ENCODE data around the gene AIMP1. TPM values are rescaled to one million over a fixed set of nuclear protein-coding genes. Genes with fewer than 3 reads are reported as not detected.

Gene AIMP1
- 10 to 100 TPM; 45.1 to 56.2 TPM for total RNA-seq

DNA sequence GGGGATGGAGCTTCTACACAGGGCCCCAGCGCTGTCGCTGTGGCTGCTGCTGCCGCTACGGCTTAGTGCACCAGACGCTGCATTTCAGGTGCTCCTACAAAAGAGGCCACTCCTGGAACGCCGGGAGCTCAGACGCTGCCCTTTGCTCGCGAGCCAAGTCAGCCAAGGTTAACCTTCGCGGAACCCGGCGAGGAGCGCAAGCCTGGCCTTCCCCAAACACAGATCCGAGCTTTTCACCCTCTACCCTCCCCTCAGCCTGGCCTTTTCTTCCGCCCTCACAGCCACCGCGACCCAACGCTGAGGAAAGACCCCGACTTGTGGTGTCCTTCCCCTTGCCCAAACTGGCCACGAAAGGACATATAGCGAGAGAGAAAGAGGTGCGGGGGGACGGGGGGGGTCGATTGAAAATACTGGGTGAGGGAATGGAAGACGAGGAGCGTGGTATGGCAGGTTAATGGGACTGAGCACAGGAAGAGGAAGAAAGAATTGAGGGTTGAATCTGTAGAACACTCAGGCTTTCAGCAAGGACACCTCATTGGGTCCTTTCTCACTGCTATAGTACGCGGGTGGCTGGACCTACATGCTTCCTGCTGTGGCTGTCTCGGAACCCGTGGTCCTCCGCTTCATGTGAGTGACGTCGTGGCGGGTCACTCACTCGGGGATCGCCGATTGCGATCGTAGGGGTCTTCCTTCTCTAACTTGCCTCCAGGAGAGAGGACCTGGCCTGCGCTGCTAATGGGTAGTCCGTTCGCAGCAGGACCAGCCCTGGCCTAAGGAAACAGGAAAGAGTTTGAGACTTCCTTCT lies at the start of gene AIMP1, which contains the start of gene TBCK:
Gene AIMP1 (plus strand): TSS at position 583 of the 805 bp plus-strand sequence. CDS start 8,460 bp downstream, outside the sequence.
Gene TBCK (minus strand): TSS at position 242 of the 805 bp plus-strand sequence. CDS start 7,249 bp downstream, outside the sequence.
- peak within 1 kb of the TSS; percentile 80 to 97 for H3K9ac ChIP-seq (ENCODE audit: low read depth in 2 of 2, low read length in 2 of 2)
- H3K9me3 ChIP-seq = no peaks in the 10 kb centered on the region
- peak; percentile 92 for DNase-seq
- H3K4me1 ChIP-seq = no peaks in the 10 kb centered on the region
- intact Hi-C loops (cut with DNase I) = no loop called here
- H3K4me3 ChIP-seq = peak within 1 kb of the TSS; percentile 91
- no peaks in the 10 kb centered on the region for H3K27me3 ChIP-seq
- H3K36me3 ChIP-seq = no peaks in the 10 kb centered on the region
- no peak for TF ChIP-seq CTCF (IDR thresholded peaks at IDR 0.05)
- peak within 1 kb of the TSS; percentile 90 for H3K27ac ChIP-seq

GRCh38 chr4:106268786-106269185 lies 47.6 kb upstream of the AIMP1 start:
- intact Hi-C loops (cut with DNase I) = no loop called here

GRCh38 chr4:106269711-106270110 lies 46.6 kb upstream of the AIMP1 start:
- Histone ChIP-seq H3K27ac (no peak overlapping the region), H3K9ac (ENCODE audit: low read depth in 2 of 2, low read length in 2 of 2) (no peak overlapping the region), H3K36me3 (no peaks in the 10 kb centered on the region), H3K27me3 (no peaks in the 10 kb centered on the region), H3K4me3 (no peak overlapping the region), H3K4me1 (no peaks in the 10 kb centered on the region), H3K9me3 (no peaks in the 10 kb centered on the region)
- TF ChIP-seq CTCF (IDR thresholded peaks at IDR 0.05) = no peak
- no peak for DNase-seq
- intact Hi-C loops (cut with DNase I) = no loop called here

More at GRCh38 chr4:106268786-106269185, 47.6 kb upstream of the AIMP1 start:
- H3K36me3 ChIP-seq = no peaks in the 10 kb centered on the region
- H3K9me3 ChIP-seq = no peaks in the 10 kb centered on the region
- no peak for DNase-seq
- no peak overlapping the region for H3K9ac ChIP-seq (ENCODE audit: low read depth in 2 of 2, low read length in 2 of 2)
- H3K27ac ChIP-seq = no peak overlapping the region
- H3K4me3 ChIP-seq = no peak overlapping the region
- no peaks in the 10 kb centered on the region for H3K27me3 ChIP-seq
- H3K4me1 ChIP-seq = no peaks in the 10 kb centered on the region
- TF ChIP-seq CTCF (IDR thresholded peaks at IDR 0.05) = no peak

DNA sequence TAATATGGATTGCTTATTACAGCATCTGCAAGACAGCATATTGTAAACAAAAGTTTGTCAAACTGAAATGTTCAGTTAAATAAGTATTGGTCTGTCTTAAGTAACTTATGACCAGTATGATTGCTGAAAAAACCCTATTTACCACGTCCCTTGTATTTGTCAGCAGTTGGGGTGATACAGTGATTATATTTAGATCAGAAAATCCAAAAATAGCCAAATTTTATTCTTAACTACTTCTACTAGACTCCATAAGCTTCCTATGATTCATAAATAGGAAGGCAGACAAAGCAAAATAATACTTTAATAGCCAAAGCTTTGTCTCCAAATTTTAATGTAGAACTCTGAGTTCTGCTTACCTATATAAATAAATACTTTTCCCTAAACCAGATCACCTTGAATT lies 45.6 kb upstream of the AIMP1 start:
- no peaks in the 10 kb centered on the region for H3K4me1 ChIP-seq
- no peak overlapping the region for H3K27ac ChIP-seq
- no peak overlapping the region for H3K9ac ChIP-seq (ENCODE audit: low read depth in 2 of 2, low read length in 2 of 2)
- H3K36me3 ChIP-seq = no peaks in the 10 kb centered on the region
- no peaks in the 10 kb centered on the region for H3K9me3 ChIP-seq
- H3K4me3 ChIP-seq = no peak overlapping the region
- DNase-seq = no peak
- intact Hi-C loops (cut with DNase I) = no loop called here
- H3K27me3 ChIP-seq = no peaks in the 10 kb centered on the region
- TF ChIP-seq CTCF (IDR thresholded peaks at IDR 0.05) = no peak

- no peaks in the 10 kb centered on the region for H3K36me3 ChIP-seq
- no peaks in the 10 kb centered on the region for H3K9me3 ChIP-seq
- no peaks in the 10 kb centered on the region for H3K27me3 ChIP-seq
- H3K4me3 ChIP-seq = no peak overlapping the region
- intact Hi-C loops (cut with DNase I) = no loop called here
- no peak overlapping the region for H3K9ac ChIP-seq (ENCODE audit: low read depth in 2 of 2, low read length in 2 of 2)
- no peak for DNase-seq
- no peak for TF ChIP-seq CTCF (IDR thresholded peaks at IDR 0.05)
- H3K27ac ChIP-seq = no peak overlapping the region
- no peaks in the 10 kb centered on the region for H3K4me1 ChIP-seq
Observed at GRCh38 chr4:106273831-106274230, 42.5 kb upstream of the AIMP1 start.
